Loucy (cell line): Measurements from ENCODE around the gene LRRC63.
A peak's percentile ranks its signal among the peaks of the same experiment; 100 is the strongest.

Experiments used
- H2AFZ ChIP-seq: fragments of 200-600 bp; sonication (generic); 2 replicates; pipeline ENCODE4 v1.6.0; 2016; ENCODE audit warnings: antibody characterized with exemption, mild to moderate bottlenecking, low read length, moderate library complexity
- H3F3A ChIP-seq: fragments of 200-600 bp; 2 replicates; pipeline ENCODE4 v1.6.0; 2016; ENCODE audit warnings: antibody characterized with exemption, low read depth, mild to moderate bottlenecking
- H3K27me3 ChIP-seq: fragments of 200-600 bp; sonication (generic); 2 replicates; pipeline ENCODE4 v1.6.1; 2014; ENCODE audit warnings: low read length, mild to moderate bottlenecking; ENCODE audit not compliant: insufficient read depth, poor library complexity, severe bottlenecking
- H3K36me3 ChIP-seq: fragments of 200-600 bp; sonication (generic); 2 replicates; pipeline ENCODE4 v1.6.1; 2016; ENCODE audit warnings: low read length; ENCODE audit not compliant: insufficient read depth
- H3K4me1 ChIP-seq: fragments of 200-600 bp; sonication (generic); 2 replicates; pipeline ENCODE4 v1.5.1; 2014; ENCODE audit warnings: low read length, mild to moderate bottlenecking; ENCODE audit not compliant: insufficient read depth, poor library complexity, severe bottlenecking
- H3K4me2 ChIP-seq: fragments of 200-600 bp; sonication (generic); 2 replicates; pipeline ENCODE4 v1.6.0; 2014; ENCODE audit warnings: antibody characterized with exemption, low read length, low read depth, mild to moderate bottlenecking; ENCODE audit not compliant: poor library complexity, severe bottlenecking
- H3K4me3 ChIP-seq: fragments of 200-600 bp; sonication (generic); 2 replicates; pipeline ENCODE4 v1.5.1; 2014; ENCODE audit warnings: low read length, mild to moderate bottlenecking, mixed read lengths; ENCODE audit not compliant: poor library complexity, severe bottlenecking
- H3K79me2 ChIP-seq: fragments of 200-600 bp; sonication (generic); 2 replicates; pipeline ENCODE4 v1.6.1; 2014; ENCODE audit warnings: low read length; ENCODE audit not compliant: insufficient read depth
- H3K9ac ChIP-seq: fragments of 200-600 bp; sonication (generic); 2 replicates; pipeline ENCODE4 v1.6.0; 2014; ENCODE audit warnings: mild to moderate bottlenecking, low read depth, low read length, moderate library complexity; ENCODE audit not compliant: poor library complexity, severe bottlenecking
- H3K9me2 ChIP-seq: fragments of 200-600 bp; sonication (generic); replicated peaks from 2 replicates; pipeline ENCODE4 v1.6.1; 2016; ENCODE audit warnings: low read depth, low read length, mixed read lengths
- H3K9me3 ChIP-seq: fragments of 200-600 bp; sonication (generic); 2 replicates; pipeline ENCODE4 v1.6.1; 2014; ENCODE audit warnings: mild to moderate bottlenecking, antibody characterized with exemption, low read length, low read depth; ENCODE audit not compliant: insufficient read depth
- H4K20me1 ChIP-seq: fragments of 200-600 bp; sonication (generic); 2 replicates; pipeline ENCODE4 v1.6.0; 2014; ENCODE audit warnings: antibody characterized with exemption, low read length, mild to moderate bottlenecking; ENCODE audit not compliant: insufficient read depth, poor library complexity, severe bottlenecking
- CTCF ChIP-seq: fragments of 200-600 bp; sonication (generic); conservative IDR thresholded peaks from 2 replicates; pipeline ENCODE4 v1.5.1; 2014; ENCODE audit warnings: mild to moderate bottlenecking, antibody characterized with exemption, low read length
- EZH2phosphoT487 ChIP-seq: fragments of 200-600 bp; IDR thresholded peaks from 2 replicates; pipeline ENCODE4 v1.6.1; 2018; ENCODE audit warnings: antibody characterized with exemption, mild to moderate bottlenecking, moderate library complexity, borderline replicate concordance

Gene LRRC63

GRCh38 chr13:46296921-46297320 is 85.2 kb downstream of the LRRC63 start:
- Histone ChIP-seq H3K9me2 (no peaks in the 10 kb centered on the region), H3K27me3 (no peaks in the 10 kb centered on the region), H3K79me2 (no peaks in the 10 kb centered on the region), H2AFZ (no peak overlapping the region), H3K9me3 (peaks cover 12% of the 10 kb centered on the region; the same call in 1 of the 2 replicates), H4K20me1 (no peaks in the 10 kb centered on the region), H3K36me3 (no peaks in the 10 kb centered on the region), H3K4me3 (peak overlapping the region; percentile 50), H3K4me1 (peaks cover 25% of the 10 kb centered on the region), H3K9ac (peak overlapping the region; percentile 35), H3K4me2 (peak overlapping the region; percentile 78), H3F3A (0 out of 2 replicates have a peak, but pooled peaks cover 12% of the 10 kb centered on the region)
- TF ChIP-seq CTCF = peak; percentile 39
- no peak for TF ChIP-seq EZH2phosphoT487

GRCh38 chr13:46297361-46297811 is 85.7 kb downstream of the LRRC63 start:
- no peaks in the 10 kb centered on the region for H3K79me2 ChIP-seq
- H3K9me2 ChIP-seq = no peaks in the 10 kb centered on the region
- H3K9ac ChIP-seq = peak overlapping the region; percentile 35
- H2AFZ ChIP-seq = no peak overlapping the region
- H3K4me2 ChIP-seq = peak overlapping the region; percentile 78
- H3K4me1 ChIP-seq = peaks cover 25% of the 10 kb centered on the region
- 0 out of 2 replicates have a peak, but pooled peaks cover 12% of the 10 kb centered on the region for H3F3A ChIP-seq
- peak overlapping the region; percentile 50 for H3K4me3 ChIP-seq
- H3K9me3 ChIP-seq = peaks cover 14% of the 10 kb centered on the region; the same call in 1 of the 2 replicates
- H4K20me1 ChIP-seq = no peaks in the 10 kb centered on the region
- no peaks in the 10 kb centered on the region for H3K36me3 ChIP-seq
- no peaks in the 10 kb centered on the region for H3K27me3 ChIP-seq
- TF ChIP-seq EZH2phosphoT487 (no peak), CTCF (no peak)

- H2AFZ ChIP-seq = no peak overlapping the region
- H3K27me3 ChIP-seq = no peaks in the 10 kb centered on the region
- H4K20me1 ChIP-seq = no peaks in the 10 kb centered on the region
- H3F3A ChIP-seq = no peaks in the 10 kb centered on the region
- H3K9me3 ChIP-seq = peaks cover 23% of the 10 kb centered on the region; the same call in 1 of the 2 replicates
- H3K4me1 ChIP-seq = no peaks in the 10 kb centered on the region
- no peak for TF ChIP-seq CTCF
- TF ChIP-seq EZH2phosphoT487 = no peak
- H3K4me2 ChIP-seq = no peak overlapping the region
- no peaks in the 10 kb centered on the region for H3K9me2 ChIP-seq
- H3K79me2 ChIP-seq = no peaks in the 10 kb centered on the region
- no peak overlapping the region for H3K9ac ChIP-seq
- H3K36me3 ChIP-seq = no peaks in the 10 kb centered on the region
- no peak overlapping the region for H3K4me3 ChIP-seq
Observed at GRCh38 chr13:46303742-46304385, 92.1 kb downstream of the LRRC63 start.
